Effector memory CD4-positive, alpha-beta T cell (primary cell): ENCODE measurements around the gene MAML3.

ENCODE experiments used
- DNase-seq, 3 donors: peaks; one replicate each; pipeline ENCODE4 v3.0.0-alpha.2; 2020
- H3K27ac ChIP-seq: 2 replicates; pipeline ENCODE4 v1.7.0; 2013; ENCODE audit warnings: mild to moderate bottlenecking, low read length, moderate library complexity; ENCODE audit not compliant: insufficient read depth, poor library complexity, severe bottlenecking
- H3K27me3 ChIP-seq: replicated peaks from 2 replicates; pipeline ENCODE4 v1.7.0; 2013; ENCODE audit warnings: mild to moderate bottlenecking, low read length; ENCODE audit not compliant: insufficient read depth, control insufficient read depth, poor library complexity, severe bottlenecking
- H3K36me3 ChIP-seq: 2 replicates; pipeline ENCODE4 v1.7.0; 2013; ENCODE audit warnings: mild to moderate bottlenecking, low read length, moderate library complexity; ENCODE audit not compliant: control insufficient read depth, insufficient read depth
- H3K4me1 ChIP-seq: 2 replicates; pipeline ENCODE4 v1.7.0; 2013; ENCODE audit warnings: low read length, mild to moderate bottlenecking; ENCODE audit not compliant: control insufficient read depth, insufficient read depth, poor library complexity, severe bottlenecking
- H3K4me3 ChIP-seq: 2 replicates; pipeline ENCODE4 v1.7.0; 2013; ENCODE audit warnings: low read length, low read depth, mild to moderate bottlenecking; ENCODE audit not compliant: insufficient read depth, poor library complexity, severe bottlenecking
- H3K9me3 ChIP-seq: 2 replicates; pipeline ENCODE4 v1.7.0; 2013; ENCODE audit warnings: mild to moderate bottlenecking, low read length, moderate library complexity; ENCODE audit not compliant: control insufficient read depth

Gene MAML3

GRCh38 chr4:139975830-139976272, 178.1 kb downstream of the MAML3 start:
- Histone ChIP-seq H3K36me3 (no peaks in the 10 kb centered on the region), H3K27me3 (no peaks in the 10 kb centered on the region), H3K27ac (no peak overlapping the region), H3K9me3 (no peaks in the 10 kb centered on the region), H3K4me1 (no peaks in the 10 kb centered on the region), H3K4me3 (no peak overlapping the region)
- DNase-seq = no peak

- no peak overlapping the region for H3K27ac ChIP-seq
- H3K4me1 ChIP-seq = no peaks in the 10 kb centered on the region
- H3K4me3 ChIP-seq = no peak overlapping the region
- H3K9me3 ChIP-seq = no peaks in the 10 kb centered on the region
- no peaks in the 10 kb centered on the region for H3K27me3 ChIP-seq
- H3K36me3 ChIP-seq = no peaks in the 10 kb centered on the region
- DNase-seq = no peak
Observed at GRCh38 chr4:139973616-139974015, 180.4 kb downstream of the MAML3 start.

- H3K27me3 ChIP-seq = no peaks in the 10 kb centered on the region
- DNase-seq = no peak
- H3K36me3 ChIP-seq = no peaks in the 10 kb centered on the region
- H3K9me3 ChIP-seq = no peaks in the 10 kb centered on the region
- H3K4me3 ChIP-seq = no peak overlapping the region
- H3K4me1 ChIP-seq = no peaks in the 10 kb centered on the region
- no peak overlapping the region for H3K27ac ChIP-seq
Observed at GRCh38 chr4:139973015-139973414, 181.0 kb downstream of the MAML3 start.

- no peak overlapping the region for H3K4me3 ChIP-seq
- no peaks in the 10 kb centered on the region for H3K27me3 ChIP-seq
- H3K4me1 ChIP-seq = no peaks in the 10 kb centered on the region
- H3K27ac ChIP-seq = no peak overlapping the region
- H3K9me3 ChIP-seq = no peaks in the 10 kb centered on the region
- DNase-seq = no peak
- H3K36me3 ChIP-seq = no peaks in the 10 kb centered on the region
Observed at GRCh38 chr4:139972305-139972704, 181.7 kb downstream of the MAML3 start.

- no peaks in the 10 kb centered on the region for H3K9me3 ChIP-seq
- H3K36me3 ChIP-seq = no peaks in the 10 kb centered on the region
- H3K4me3 ChIP-seq = no peak overlapping the region
- no peak overlapping the region for H3K27ac ChIP-seq
- H3K27me3 ChIP-seq = no peaks in the 10 kb centered on the region
- no peak for DNase-seq
- H3K4me1 ChIP-seq = no peaks in the 10 kb centered on the region
Observed at GRCh38 chr4:139971111-139971510, 182.9 kb downstream of the MAML3 start.

- H3K4me1 ChIP-seq = no peaks in the 10 kb centered on the region
- no peaks in the 10 kb centered on the region for H3K27me3 ChIP-seq
- DNase-seq = no peak
- no peaks in the 10 kb centered on the region for H3K36me3 ChIP-seq
- H3K9me3 ChIP-seq = no peaks in the 10 kb centered on the region
- no peak overlapping the region for H3K4me3 ChIP-seq
- H3K27ac ChIP-seq = no peak overlapping the region
Observed at GRCh38 chr4:139969635-139970266, 184.2 kb downstream of the MAML3 start.

GRCh38 chr4:139968831-139969230, 185.2 kb downstream of the MAML3 start:
- H3K9me3 ChIP-seq = no peaks in the 10 kb centered on the region
- no peak overlapping the region for H3K27ac ChIP-seq
- no peaks in the 10 kb centered on the region for H3K36me3 ChIP-seq
- no peaks in the 10 kb centered on the region for H3K4me1 ChIP-seq
- H3K4me3 ChIP-seq = no peak overlapping the region
- no peak for DNase-seq
- no peaks in the 10 kb centered on the region for H3K27me3 ChIP-seq

GRCh38 chr4:139966383-139966782, 187.6 kb downstream of the MAML3 start:
- Histone ChIP-seq H3K27ac (no peak overlapping the region), H3K4me3 (no peak overlapping the region), H3K9me3 (no peaks in the 10 kb centered on the region), H3K36me3 (no peaks in the 10 kb centered on the region), H3K4me1 (no peaks in the 10 kb centered on the region), H3K27me3 (no peaks in the 10 kb centered on the region)
- no peak for DNase-seq

GRCh38 chr4:139965789-139966188, 188.2 kb downstream of the MAML3 start:
- no peak for DNase-seq
- Histone ChIP-seq H3K27me3 (no peaks in the 10 kb centered on the region), H3K36me3 (no peaks in the 10 kb centered on the region), H3K9me3 (no peaks in the 10 kb centered on the region), H3K27ac (no peak overlapping the region), H3K4me1 (no peaks in the 10 kb centered on the region), H3K4me3 (no peak overlapping the region)

GRCh38 chr4:139963708-139964107, 190.3 kb downstream of the MAML3 start:
- Histone ChIP-seq H3K4me3 (no peak overlapping the region), H3K27ac (no peak overlapping the region), H3K27me3 (no peaks in the 10 kb centered on the region), H3K4me1 (no peaks in the 10 kb centered on the region), H3K9me3 (no peaks in the 10 kb centered on the region), H3K36me3 (no peaks in the 10 kb centered on the region)
- no peak for DNase-seq
